H1 (cell line): ENCODE results near the gene CFAP97.

Source experiments
- ATF2 ChIP-seq: IDR thresholded peaks from 2 replicates; pipeline ENCODE4 v1.6.1; 2012; ENCODE audit warnings: low read length, inconsistent platforms
- BRCA1 ChIP-seq: IDR thresholded peaks from 2 replicates; pipeline ENCODE4 v1.6.1; 2012; ENCODE audit warnings: low read depth, low read length, improper control_type of control experiment
- CTCF ChIP-seq, 3 experiments: IDR thresholded peaks; 1 replicate in 2 of 3; 2 replicates in 1 of 3; pipeline versions ENCODE4 v1.5.1 to v1.6.1; 2011; ENCODE audit warnings: low read length in 3 of 3, mild to moderate bottlenecking in 3 of 3, inconsistent platforms in 2 of 3, low read depth in 1 of 3, moderate library complexity in 1 of 3; ENCODE audit not compliant: insufficient read depth in 1 of 3; ENCODE audit errors: control extremely low read depth in 1 of 3
- EP300 ChIP-seq, 2 experiments: IDR thresholded peaks; 1 replicate in 1 of 2; 2 replicates in 1 of 2; pipeline ENCODE4 v1.6.1; 2011 to 2012; ENCODE audit warnings: low read depth in 2 of 2, low read length in 2 of 2, mild to moderate bottlenecking in 2 of 2, borderline replicate concordance in 1 of 2, inconsistent platforms in 1 of 2, moderate library complexity in 1 of 2
- EZH2 ChIP-seq: fragments of 200-600 bp; sonication (generic); IDR thresholded peaks from 2 replicates; pipeline ENCODE4 v1.7.1; 2012; ENCODE audit warnings: low read depth, mild to moderate bottlenecking, moderate library complexity, low read length, inconsistent platforms; ENCODE audit not compliant: severe bottlenecking
- JUN ChIP-seq: IDR thresholded peaks from 2 replicates; pipeline ENCODE4 v1.6.1; 2011; ENCODE audit warnings: low read depth, mild to moderate bottlenecking, improper control_type of control experiment, low read length
- POLR2A ChIP-seq, 2 experiments: IDR thresholded peaks; 1 replicate in 1 of 2; 2 replicates in 1 of 2; pipeline ENCODE4 v1.6.1; 2011; ENCODE audit warnings: low read depth in 2 of 2, low read length in 2 of 2, mild to moderate bottlenecking in 2 of 2; ENCODE audit errors: control extremely low read depth in 1 of 2
- POLR2AphosphoS5 ChIP-seq: IDR thresholded peaks from 2 replicates; pipeline ENCODE4 v1.6.1; 2011; ENCODE audit warnings: low read depth, low read length
- RAD21 ChIP-seq, 2 experiments: IDR thresholded peaks in 1 of 2; conservative IDR thresholded peaks in 1 of 2; 2 replicates each; pipeline ENCODE4 v1.6.1; 2011; ENCODE audit warnings: low read depth in 2 of 2, low read length in 2 of 2, improper control_type of control experiment in 1 of 2, inconsistent platforms in 1 of 2, mild to moderate bottlenecking in 1 of 2, moderate library complexity in 1 of 2
- RNF2 ChIP-seq: fragments of 200-900, 300-1000 bp; sonication (generic); IDR thresholded peaks from 2 replicates; pipeline ENCODE4 v1.7.1; 2016; ENCODE audit warnings: borderline replicate concordance, low read depth, mild to moderate bottlenecking, antibody characterized with exemption, low read length; ENCODE audit not compliant: poor library complexity, severe bottlenecking; ENCODE audit errors: missing control alignments
- TCF12 ChIP-seq: IDR thresholded peaks from 2 replicates; pipeline ENCODE4 v1.6.1; 2011; ENCODE audit warnings: low read depth, mild to moderate bottlenecking, low read length
- ZNF274 ChIP-seq: IDR thresholded peaks from 2 replicates; pipeline ENCODE4 v1.7.0; 2012; ENCODE audit warnings: low read length, borderline replicate concordance; ENCODE audit errors: extremely low read depth

- TF ChIP-seq POLR2AphosphoS5 (no peak), ZNF274 (no peak), TCF12 (no peak), POLR2A (IDR thresholded peaks at IDR 0.05; ENCODE audit: control extremely low read depth in 1 of 2, low read depth in 2 of 2, low read length in 2 of 2) (no peak), RAD21 (IDR thresholded peaks at IDR 0.05 in 1 of 2, conservative IDR thresholded peaks at IDR 0.05 in 1 of 2; ENCODE audit: low read depth in 2 of 2, low read length in 2 of 2) (no peak), JUN (no peak), EP300 (IDR thresholded peaks at IDR 0.05; ENCODE audit: borderline replicate concordance in 1 of 2, low read depth in 2 of 2, low read length in 2 of 2) (no peak), EZH2 (no peak), CTCF (IDR thresholded peaks at IDR 0.05; ENCODE audit: control extremely low read depth in 1 of 3, insufficient read depth in 1 of 3, low read depth in 1 of 3, low read length in 3 of 3) (no peak), BRCA1 (no peak), ATF2 (no peak), RNF2 (no peak)
Measured at GRCh38 chr4:185246453-185246852, 42.7 kb upstream of the CFAP97 start.
